ENCODE data around the gene ZNF628.

- TF ChIP-seq CTCF (IDR thresholded peaks at IDR 0.05) (no peak), EZH2 (IDR thresholded peaks at IDR 0.05; ENCODE audit: borderline replicate concordance, insufficient read depth, low read depth, low read length, poor library complexity, severe bottlenecking) (no peak)
Observed at GRCh38 chr19:55492362-55492944, 16.0 kb downstream of the ZNF628 start.
